Uterus (tissue), 2 donors: ENCODE measurements around the gene NOXA1.

ENCODE experiments used
- CTCF ChIP-seq, 4 experiments: fragments of 200-600 bp in 2 of 4; fragments of 450-650 bp in 2 of 4; sonication (generic) in 2 of 4; IDR thresholded peaks; one replicate each; pipeline ENCODE4 v1.5.1; 2016 to 2019; ENCODE audit warnings: antibody characterized with exemption in 4 of 4, mild to moderate bottlenecking in 2 of 4, moderate library complexity in 1 of 4
- POLR2A ChIP-seq, 2 donors: fragments of 450-650 bp; IDR thresholded peaks; one replicate each; pipeline ENCODE4 v1.6.1; 2016; ENCODE audit warnings: antibody characterized with exemption in 2 of 2, mild to moderate bottlenecking in 1 of 2, moderate library complexity in 1 of 2

- TF ChIP-seq CTCF (IDR thresholded peaks at IDR 0.05) = no peak
- no peak for TF ChIP-seq POLR2A (IDR thresholded peaks at IDR 0.05)
These were observed 38.6 kb downstream of the NOXA1 start for GRCh38 chr9:137461663-137462395.
